ENCODE measurements around the gene MSI2. TPM values are rescaled to one million over a fixed set of nuclear protein-coding genes. Genes with fewer than 3 reads are reported as not detected.

The MSI2 gene
- total RNA-seq, 4 donors from 2014 or later = 15.9 to 22.9 (median 17.0) TPM

- no peaks in the 10 kb centered on the region for H3K9me3 ChIP-seq
- H3K27ac ChIP-seq = no peak overlapping the region
- peaks cover 0 to 9% (median 3%) of the 10 kb centered on the region in 3 donors for H3K4me1 ChIP-seq
Measured at GRCh38 chr17:57536789-57537523, 280.6 kb downstream of the MSI2 start.

GRCh38 chr17:57537524-57538410, 281.4 kb downstream of the MSI2 start:
- intact Hi-C loops (cut with DNase I) = no loop called here
- peaks cover 0 to 9% (median 3%) of the 10 kb centered on the region in 3 donors for H3K4me1 ChIP-seq
- H3K4me3 ChIP-seq = no peak overlapping the region
- no peaks in the 10 kb centered on the region for H3K9me3 ChIP-seq
- peaks cover 0 to 4% (median 0%) of the 10 kb centered on the region in 3 donors for H3K36me3 ChIP-seq
- H3K27me3 ChIP-seq = no peaks in the 10 kb centered on the region
- peak overlapping the region in 1 of 4 donors; percentile 36 for H3K27ac ChIP-seq
- WGBS, 2 donors = 76% methylated on average over 16 to 17 of the region's 17 CpGs
- TF ChIP-seq CTCF (IDR thresholded peaks at IDR 0.05) (no peak), POLR2A (IDR thresholded peaks at IDR 0.05) (no peak)
- no peak for DNase-seq

More at GRCh38 chr17:57536789-57537523, 280.6 kb downstream of the MSI2 start:
- WGBS, 2 donors = 79 to 88% methylated on average over 5 to 9 of the region's 10 CpGs
- intact Hi-C loops (cut with DNase I) = no loop called here
- no peak overlapping the region for H3K4me3 ChIP-seq
- no peaks in the 10 kb centered on the region for H3K27me3 ChIP-seq
- TF ChIP-seq POLR2A (IDR thresholded peaks at IDR 0.05) (no peak), CTCF (IDR thresholded peaks at IDR 0.05) (no peak)
- H3K36me3 ChIP-seq = peaks cover 0 to 12% (median 0%) of the 10 kb centered on the region in 3 donors
- no peak for DNase-seq

- TF ChIP-seq CTCF (IDR thresholded peaks at IDR 0.05) (no peak), POLR2A (IDR thresholded peaks at IDR 0.05) (no peak)
- Histone ChIP-seq H3K4me1 (peaks cover 0 to 9% (median 3%) of the 10 kb centered on the region in 3 donors), H3K27ac (no peak overlapping the region), H3K4me3 (no peak overlapping the region), H3K27me3 (no peaks in the 10 kb centered on the region), H3K36me3 (no peaks in the 10 kb centered on the region), H3K9me3 (no peaks in the 10 kb centered on the region)
- 89 to 93% methylated on average over 11 of the region's 11 CpGs for WGBS, 2 donors
- no peak for DNase-seq
- intact Hi-C loops (cut with DNase I) = no loop called here
Measured at GRCh38 chr17:57538736-57539456, 282.6 kb downstream of the MSI2 start.

GRCh38 chr17:57539529-57540301, 283.4 kb downstream of the MSI2 start:
- Histone ChIP-seq H3K27me3 (no peaks in the 10 kb centered on the region), H3K27ac (no peak overlapping the region), H3K9me3 (no peaks in the 10 kb centered on the region), H3K4me3 (no peak overlapping the region), H3K36me3 (no peaks in the 10 kb centered on the region), H3K4me1 (peaks cover 0 to 9% (median 3%) of the 10 kb centered on the region in 3 donors)
- TF ChIP-seq CTCF (IDR thresholded peaks at IDR 0.05) (no peak), POLR2A (IDR thresholded peaks at IDR 0.05) (no peak)
- 84 to 90% methylated on average over 5 to 8 of the region's 8 CpGs for WGBS, 2 donors
- no peak for DNase-seq
- intact Hi-C loops (cut with DNase I) = no loop called here
